Aorta (tissue), 5 donors: ENCODE measurements around the gene ADAM22. TPM values are rescaled to one million over a fixed set of nuclear protein-coding genes. Genes with fewer than 3 reads are reported as not detected.

Experiments used
- ATAC-seq: fragments of 200-7000 bp; cut with Tn5 transposase; one replicate; pipeline ENCODE4 v1.9.1; 2022; ENCODE audit warnings: moderate library complexity; ENCODE audit not compliant: low FRiP score
- DNase-seq, 2 donors: peaks; one replicate each; pipeline ENCODE4 v3.0.0-alpha.2; 2020
- H3K27ac ChIP-seq, 2 donors: one replicate each; pipeline ENCODE4 v1.5.1; 2013; ENCODE audit warnings: low read length in 2 of 2, mild to moderate bottlenecking in 2 of 2, moderate library complexity in 2 of 2, control low read depth in 1 of 2, inconsistent platforms in 1 of 2, low read depth in 1 of 2
- H3K27me3 ChIP-seq, 2 donors: one replicate each; pipeline ENCODE4 v1.6.1; 2013; ENCODE audit warnings: control low read depth in 1 of 2, low read length in 1 of 2, mild to moderate bottlenecking in 1 of 2, moderate library complexity in 1 of 2; ENCODE audit not compliant: insufficient read depth in 2 of 2, control insufficient read depth in 1 of 2
- H3K36me3 ChIP-seq, 2 donors: one replicate each; pipeline ENCODE4 v1.6.1; 2013; ENCODE audit warnings: control low read depth in 1 of 2, low read length in 1 of 2, mild to moderate bottlenecking in 1 of 2; ENCODE audit not compliant: insufficient read depth in 2 of 2, control insufficient read depth in 1 of 2
- H3K4me1 ChIP-seq, 2 donors: one replicate each; pipeline ENCODE4 v1.6.1; 2013; ENCODE audit warnings: low read length in 2 of 2, control low read depth in 1 of 2, mild to moderate bottlenecking in 1 of 2, moderate library complexity in 1 of 2; ENCODE audit not compliant: insufficient read depth in 2 of 2, control insufficient read depth in 1 of 2
- H3K4me3 ChIP-seq, 2 donors: one replicate each; pipeline ENCODE4 v1.5.1; 2013; ENCODE audit warnings: low read length in 2 of 2, control low read depth in 1 of 2, mild to moderate bottlenecking in 1 of 2
- H3K9me3 ChIP-seq: one replicate; pipeline ENCODE4 v1.6.1; 2013; ENCODE audit warnings: mild to moderate bottlenecking, low read length; ENCODE audit not compliant: control insufficient read depth
- WGBS, 2 donors: extraction: QIAGEN DNeasy Blood & Tissue Kit; methylation state at CpG; one replicate each; pipeline ENCODE4 v1.1.7; 2013; 5-methylcytosine and 5-hydroxymethylcytosine counted together
- intact Hi-C, 2 donors: fragments of 100-400 bp; cut with DNase I; formaldehyde crosslinking; loops; one replicate each; pipeline versions ENCODE4 v1.14.2 to v1.15.0; 2022
- polyA plus RNA-seq, 2 donors: library from polyadenylated mRNA; stranded (reverse); fragments of 200-250 nt; gene quantifications; one replicate each; pipeline ENCODE4 v1.2.3, GENCODE V29; 2013
- total RNA-seq, 2 donors: library from RNA; stranded (reverse); fragmentation: NEBNext Ultra II Directional; extraction: Animal tissue kit (Norgen Biotek cat#: 25700); gene quantifications; one replicate each; pipeline ENCODE4 v1.2.1, GENCODE V29; 2021
- donor health status: healthy with polysubstance abuse.
- donor health status: Bipolar disorder and iron deficiency.
- donor health status: DM: no; HTN: no; CAD: no.
- donor health status: DM: no; HTN: no; CAD: no.
- donor health status: DM: yes; HTN: yes; CAD: no.

The ADAM22 gene
- total and polyA plus RNA-seq, 4 donors = 0.13 to 8.4 (median 3.1) TPM

DNA sequence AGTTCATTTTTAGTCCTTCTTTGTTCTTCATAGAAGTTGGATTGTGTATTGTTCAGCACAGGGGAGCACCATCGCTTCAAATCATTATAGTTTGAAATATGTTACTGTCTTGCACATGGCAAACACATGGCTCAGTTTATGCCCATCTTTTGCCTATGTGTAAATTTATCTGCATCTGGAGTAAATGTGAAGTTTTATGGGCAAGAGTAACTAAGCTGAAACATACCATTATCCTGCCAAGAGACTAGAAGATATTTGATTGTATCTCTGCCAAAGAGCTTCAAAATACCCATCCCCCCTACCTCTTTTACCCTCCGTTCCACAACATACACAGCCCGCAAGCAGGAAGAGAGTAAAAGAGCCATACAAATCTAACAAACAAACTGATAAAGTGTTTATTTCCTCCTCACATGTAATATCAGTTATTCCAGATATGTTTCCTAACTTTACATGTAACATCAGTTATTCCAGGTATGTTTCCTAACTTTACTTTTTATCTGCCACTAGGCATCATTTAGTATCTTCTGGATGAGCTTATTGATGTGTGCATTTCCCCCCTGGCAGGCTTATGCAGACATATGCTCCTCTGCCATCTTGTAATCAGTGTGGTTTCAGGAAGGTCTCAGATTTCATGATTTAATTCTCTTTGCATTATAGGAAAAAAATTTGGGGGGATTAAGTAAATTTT is 158.1 kb downstream of the ADAM22 start:
- no peaks in the 10 kb centered on the region for H3K4me1 ChIP-seq
- DNase-seq (no peak), ATAC-seq (no peak)
- no peaks in the 10 kb centered on the region for H3K9me3 ChIP-seq
- intact Hi-C loops = no loop called here
- H3K27ac ChIP-seq = no peak overlapping the region
- no peak overlapping the region for H3K4me3 ChIP-seq
- no peaks in the 10 kb centered on the region for H3K36me3 ChIP-seq
- no peaks in the 10 kb centered on the region for H3K27me3 ChIP-seq
- 77 to 82% methylated on average over 3 of the region's 3 CpGs for WGBS, 2 donors

DNA sequence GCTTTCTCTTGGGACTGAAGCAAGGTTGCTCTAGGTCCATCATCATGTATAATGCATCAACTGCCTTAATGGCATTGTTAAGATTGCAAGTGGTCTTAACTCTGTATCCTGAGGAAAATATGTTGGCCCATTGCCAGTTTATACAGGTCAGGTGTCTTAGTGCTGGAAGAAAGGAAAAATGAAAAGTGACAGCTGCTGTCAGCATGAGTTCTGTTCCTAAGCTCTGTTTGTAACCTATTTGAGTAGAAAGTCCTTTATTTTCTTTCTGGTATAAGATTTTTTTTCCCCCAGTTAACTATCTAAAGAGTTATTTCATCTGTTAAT is 158.6 kb downstream of the ADAM22 start:
- Histone ChIP-seq H3K9me3 (no peaks in the 10 kb centered on the region), H3K4me3 (no peak overlapping the region), H3K27ac (no peak overlapping the region), H3K36me3 (no peaks in the 10 kb centered on the region), H3K4me1 (no peaks in the 10 kb centered on the region), H3K27me3 (no peaks in the 10 kb centered on the region)
- intact Hi-C loops = no loop called here
- DNase-seq (no peak), ATAC-seq (no peak)

DNA sequence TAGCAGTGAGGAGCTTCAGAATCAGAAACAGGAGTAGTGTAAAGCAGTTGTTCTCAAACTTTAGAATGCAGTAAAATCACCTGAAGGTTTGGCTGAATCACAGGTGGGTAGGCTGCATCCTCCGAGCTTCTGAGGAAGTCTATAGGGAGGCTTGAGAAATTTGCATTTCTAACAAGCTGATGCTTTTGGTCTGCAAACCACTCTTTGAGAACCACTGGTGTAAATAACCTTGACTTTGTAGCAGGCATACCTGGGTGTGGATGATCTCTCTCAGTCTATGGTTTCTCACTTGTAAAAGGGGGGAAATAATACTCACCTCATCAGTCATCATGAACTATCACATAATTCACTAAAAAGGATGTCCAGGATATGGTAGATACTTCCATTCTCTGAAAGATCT is 167.7 kb downstream of the ADAM22 start:
- no peaks in the 10 kb centered on the region for H3K27me3 ChIP-seq
- H3K9me3 ChIP-seq = peaks cover 1% of the 10 kb centered on the region
- no peaks in the 10 kb centered on the region for H3K36me3 ChIP-seq
- intact Hi-C loops = no loop called here
- no peaks in the 10 kb centered on the region for H3K4me1 ChIP-seq
- ATAC-seq (no peak), DNase-seq (no peak)
- no peak overlapping the region for H3K4me3 ChIP-seq
- 93 to 96% methylated on average over 1 of the region's 1 CpG for WGBS, 2 donors
- H3K27ac ChIP-seq = no peak overlapping the region

DNA sequence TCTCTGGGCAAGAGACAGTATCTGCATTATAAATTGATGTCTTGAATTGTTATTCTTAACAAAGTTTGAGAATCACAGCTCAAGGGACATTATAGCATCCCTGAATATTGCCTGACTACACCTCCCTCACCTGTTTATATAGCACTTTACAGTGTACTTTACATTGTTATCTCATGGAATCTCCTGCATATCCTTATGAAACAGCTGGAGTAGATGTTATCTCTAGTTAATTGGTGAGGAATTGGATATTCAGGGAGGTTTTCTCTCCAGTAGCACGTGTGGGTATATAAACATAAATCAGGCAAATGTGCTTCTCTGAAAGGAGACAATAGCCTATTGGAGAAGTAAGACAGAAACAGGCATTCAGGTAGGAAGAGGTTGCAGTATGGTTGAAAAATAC is 168.6 kb downstream of the ADAM22 start:
- intact Hi-C loops = no loop called here
- Histone ChIP-seq H3K27me3 (no peaks in the 10 kb centered on the region), H3K9me3 (peaks cover 1% of the 10 kb centered on the region), H3K36me3 (no peaks in the 10 kb centered on the region), H3K27ac (no peak overlapping the region), H3K4me3 (no peak overlapping the region), H3K4me1 (no peaks in the 10 kb centered on the region)
- 63% methylated on average over 1 of the region's 1 CpG for WGBS, 2 donors
- no peak for ATAC-seq
- DNase-seq = no peak

DNA sequence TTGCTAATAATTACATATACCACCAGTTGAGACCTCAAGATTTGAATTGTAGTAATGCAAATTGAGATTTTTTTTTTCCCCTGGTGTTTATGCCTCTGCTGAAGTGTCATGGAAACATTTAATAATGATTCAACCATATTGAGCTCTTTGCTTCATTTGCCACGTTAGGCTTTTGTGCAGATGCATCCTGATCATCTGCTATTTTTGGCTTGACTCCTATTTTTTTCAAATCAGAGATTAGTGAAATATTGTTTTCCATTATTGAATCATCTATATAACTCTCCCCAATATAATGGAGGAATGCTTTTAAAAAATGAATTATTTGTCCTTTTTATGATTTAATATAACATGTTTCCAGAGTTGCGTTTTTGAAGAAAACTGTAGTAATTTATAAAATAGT is 170.7 kb downstream of the ADAM22 start:
- intact Hi-C loops = no loop called here
- 73 to 77% methylated on average over 2 of the region's 2 CpGs for WGBS, 2 donors
- no peak overlapping the region for H3K27ac ChIP-seq
- H3K27me3 ChIP-seq = no peaks in the 10 kb centered on the region
- H3K4me1 ChIP-seq = no peaks in the 10 kb centered on the region
- DNase-seq (no peak), ATAC-seq (no peak)
- H3K36me3 ChIP-seq = no peaks in the 10 kb centered on the region
- H3K4me3 ChIP-seq = no peak overlapping the region
- H3K9me3 ChIP-seq = peaks cover 1% of the 10 kb centered on the region

DNA sequence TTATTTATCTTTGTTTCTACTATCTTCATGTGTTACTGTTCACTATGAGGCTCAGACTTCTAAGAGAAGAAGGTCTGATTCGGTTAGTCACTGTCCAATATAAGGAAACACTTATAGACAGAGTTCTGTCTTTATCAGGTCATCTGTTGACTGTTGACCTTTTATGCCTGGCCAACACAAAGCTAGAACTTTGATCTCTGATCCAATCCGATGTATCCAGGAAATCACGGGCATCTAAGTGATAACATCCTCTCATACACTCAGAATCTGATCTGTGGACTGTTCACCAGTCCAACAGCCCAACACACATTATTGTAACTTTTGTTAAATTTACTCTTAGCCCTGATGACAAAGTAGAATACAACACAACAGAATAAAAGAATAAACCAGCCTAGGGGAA is 171.2 kb downstream of the ADAM22 start:
- no peak overlapping the region for H3K4me3 ChIP-seq
- peaks cover 1% of the 10 kb centered on the region for H3K9me3 ChIP-seq
- no peaks in the 10 kb centered on the region for H3K4me1 ChIP-seq
- no peaks in the 10 kb centered on the region for H3K27me3 ChIP-seq
- ATAC-seq (no peak), DNase-seq (no peak)
- no peaks in the 10 kb centered on the region for H3K36me3 ChIP-seq
- H3K27ac ChIP-seq = no peak overlapping the region
- intact Hi-C loops = no loop called here
- 90 to 93% methylated on average over 3 of the region's 3 CpGs for WGBS, 2 donors

DNA sequence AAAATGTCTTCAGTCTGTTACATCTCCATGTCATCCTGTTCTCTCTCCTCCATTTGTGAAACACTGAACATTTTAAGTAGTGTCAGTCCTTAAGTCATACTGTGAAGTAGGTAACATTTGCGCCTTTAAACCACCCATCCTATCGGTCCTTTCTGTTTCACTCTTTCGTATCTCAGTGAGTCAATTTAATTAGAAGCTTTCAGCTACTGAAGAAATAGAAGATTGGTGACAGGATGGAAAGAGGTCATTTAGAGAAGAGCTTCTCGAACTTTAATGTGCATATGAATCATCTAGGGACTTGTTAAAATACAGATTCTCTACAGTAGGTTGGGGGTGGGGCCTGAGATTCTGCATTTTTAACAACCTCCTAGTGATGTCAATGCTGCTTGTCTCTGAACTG is 172.4 kb downstream of the ADAM22 start:
- no peaks in the 10 kb centered on the region for H3K9me3 ChIP-seq
- H3K27me3 ChIP-seq = no peaks in the 10 kb centered on the region
- H3K36me3 ChIP-seq = no peaks in the 10 kb centered on the region
- intact Hi-C loops = no loop called here
- DNase-seq = no peak
- H3K27ac ChIP-seq = no peak overlapping the region
- no peaks in the 10 kb centered on the region for H3K4me1 ChIP-seq
- no peak for ATAC-seq
- 66 to 88% methylated on average over 4 of the region's 4 CpGs for WGBS, 2 donors
- H3K4me3 ChIP-seq = no peak overlapping the region

DNA sequence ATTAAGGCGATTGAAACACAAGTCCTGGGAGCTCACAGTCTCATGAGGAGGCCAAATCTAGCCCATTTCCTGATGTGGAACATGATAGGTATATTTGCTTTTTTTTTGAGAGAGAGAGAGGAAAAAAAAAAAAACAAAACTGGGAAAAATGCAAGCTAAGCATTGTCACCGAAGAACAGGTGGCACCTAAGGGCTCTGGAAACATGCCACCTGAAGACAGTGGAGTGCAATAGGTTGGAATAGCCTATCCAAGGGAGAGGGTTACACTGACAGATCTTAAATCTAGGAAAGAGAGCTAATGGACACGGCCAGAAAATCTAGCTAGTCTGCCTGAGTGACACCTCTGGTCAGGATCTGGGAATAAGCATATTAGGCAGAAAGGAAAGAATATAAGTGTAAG is 175.6 kb downstream of the ADAM22 start:
- H3K27ac ChIP-seq = no peak overlapping the region
- no peaks in the 10 kb centered on the region for H3K36me3 ChIP-seq
- WGBS, 2 donors = 82 to 86% methylated on average over 3 of the region's 3 CpGs
- H3K4me3 ChIP-seq = no peak overlapping the region
- intact Hi-C loops = no loop called here
- no peaks in the 10 kb centered on the region for H3K9me3 ChIP-seq
- no peaks in the 10 kb centered on the region for H3K4me1 ChIP-seq
- H3K27me3 ChIP-seq = no peaks in the 10 kb centered on the region
- DNase-seq = no peak
- no peak for ATAC-seq

DNA sequence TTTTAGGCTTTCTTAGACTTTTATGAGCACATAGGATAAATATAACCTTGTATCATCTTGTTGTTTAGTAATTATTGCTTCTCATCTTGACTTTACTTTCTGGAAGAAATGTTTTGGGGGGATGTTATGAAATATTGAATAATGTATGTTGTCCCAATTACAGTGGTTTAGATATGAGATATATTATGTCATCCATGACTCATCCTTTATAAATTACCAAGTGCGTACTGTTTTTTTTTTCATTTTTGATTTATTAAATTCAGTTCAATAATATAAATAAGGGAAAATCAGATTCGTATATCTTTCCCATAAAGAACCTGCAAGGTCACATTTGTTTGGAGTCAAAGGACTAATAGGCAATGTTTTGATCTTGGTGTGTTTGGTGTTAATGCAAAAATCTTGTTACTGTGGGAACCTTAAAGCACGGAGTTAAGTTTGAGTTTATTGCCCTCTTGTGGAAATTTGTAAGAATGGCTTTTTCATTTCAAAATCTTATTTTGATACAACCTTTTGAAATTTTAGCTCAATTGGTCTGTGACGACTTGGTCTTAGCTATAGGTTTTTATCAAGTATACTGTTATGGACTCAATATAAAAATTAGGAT is 177.2 kb downstream of the ADAM22 start:
- no peaks in the 10 kb centered on the region for H3K4me1 ChIP-seq
- H3K27me3 ChIP-seq = no peaks in the 10 kb centered on the region
- peak; percentile 57 for ATAC-seq
- no peak overlapping the region for H3K4me3 ChIP-seq
- no peak for DNase-seq
- WGBS, 2 donors = 10 to 13% methylated on average over 4 of the region's 4 CpGs
- intact Hi-C loops = no loop called here
- no peak overlapping the region for H3K27ac ChIP-seq
- no peaks in the 10 kb centered on the region for H3K36me3 ChIP-seq
- no peaks in the 10 kb centered on the region for H3K9me3 ChIP-seq
